DMS153 treated with DMSO at 0.1 percent for 48 hours (cell line): ENCODE data around the gene TSC1.

Experiments used
- DNase-seq: peaks from one replicate; lab custom pipeline; 2025; ENCODE audit not compliant: unreplicated experiment; lab: John Stamatoyannopoulos, UW

The TSC1 gene

DNA sequence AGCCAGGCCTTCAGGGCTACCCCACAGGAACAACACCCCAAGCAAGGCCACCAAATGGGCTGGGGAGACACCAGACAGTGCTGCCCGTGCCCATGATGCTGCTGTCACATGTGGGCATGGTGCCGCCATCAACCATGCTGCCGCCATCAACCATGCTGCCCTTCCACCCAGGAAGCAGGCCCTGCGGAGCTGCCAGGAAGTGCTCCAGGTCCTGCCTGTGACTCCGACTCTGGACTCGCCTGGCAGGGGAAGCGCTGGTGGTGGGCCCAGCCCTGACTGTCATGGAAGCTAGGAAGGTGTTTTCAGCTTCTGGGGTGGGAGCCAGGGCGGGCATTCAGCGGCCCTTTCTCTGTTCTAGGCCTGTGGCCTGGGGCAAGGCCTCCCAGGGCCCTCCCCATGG is 75.2 kb downstream of the TSC1 start:
- no peak for DNase-seq

GRCh38 chr9:132866898-132867297 is 77.5 kb downstream of the TSC1 start:
- DNase-seq: no peak

- no peak for DNase-seq
Observed at GRCh38 chr9:132864691-132865090, 79.7 kb downstream of the TSC1 start.

DNA sequence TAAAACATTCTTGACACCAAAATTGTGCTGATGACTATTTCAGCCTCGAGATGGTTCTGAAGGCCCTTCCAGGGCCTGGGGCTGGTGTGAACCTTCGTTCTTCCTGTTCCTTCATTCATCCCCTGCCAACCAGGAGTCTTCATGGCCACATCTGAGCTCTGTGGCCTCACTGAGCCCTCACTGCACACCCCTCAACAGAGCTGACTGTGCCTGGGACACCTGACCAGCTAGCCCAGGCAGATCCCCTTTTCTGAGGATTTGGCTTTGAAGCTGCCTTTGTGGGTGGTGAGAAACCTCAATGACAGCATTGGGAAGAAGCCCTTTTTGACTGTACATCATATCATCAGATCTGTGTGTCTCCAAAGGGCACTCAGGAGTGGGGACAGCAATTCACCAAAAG is 80.1 kb downstream of the TSC1 start:
- DNase-seq: no peak

DNA sequence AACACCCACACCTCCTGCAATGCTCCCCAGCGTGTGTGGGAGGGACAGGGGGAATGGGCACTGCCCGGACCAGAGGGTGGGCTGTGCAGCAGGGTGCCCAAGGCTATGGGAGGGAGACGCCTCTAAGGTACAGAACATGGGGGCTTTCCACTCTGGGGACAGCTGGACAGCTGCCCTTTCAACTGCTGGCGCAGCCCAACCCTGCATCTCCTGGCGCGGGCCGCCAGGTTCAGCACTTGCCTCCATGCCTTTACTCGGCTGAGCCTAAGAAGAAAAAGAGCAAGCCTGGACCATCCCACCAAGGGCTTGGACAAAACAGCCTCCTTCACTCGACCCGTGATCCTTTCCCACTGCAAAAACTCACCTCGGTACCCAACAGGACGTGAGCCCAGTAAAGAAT is 81.3 kb downstream of the TSC1 start:
- DNase-seq: no peak

DNA sequence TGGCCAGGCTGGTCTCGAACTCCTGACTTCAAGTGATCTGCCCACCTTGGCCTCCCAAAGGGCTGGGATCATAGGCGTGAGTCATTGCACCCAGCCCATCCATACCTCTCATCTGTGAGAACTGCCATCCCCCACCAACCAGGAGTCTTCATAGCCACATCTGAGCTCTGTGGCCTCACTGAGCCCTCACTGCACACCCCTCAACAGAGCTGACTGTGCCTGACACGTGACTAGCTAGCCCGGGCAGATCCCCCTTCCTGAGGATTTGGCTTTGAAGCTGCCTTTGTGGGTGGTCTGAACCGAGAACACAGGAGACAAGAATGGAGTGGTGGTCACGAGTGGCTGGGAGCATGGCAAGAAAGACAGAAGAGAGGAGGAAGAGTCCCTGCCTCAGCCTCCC is 81.9 kb downstream of the TSC1 start:
- DNase-seq: no peak

DNA sequence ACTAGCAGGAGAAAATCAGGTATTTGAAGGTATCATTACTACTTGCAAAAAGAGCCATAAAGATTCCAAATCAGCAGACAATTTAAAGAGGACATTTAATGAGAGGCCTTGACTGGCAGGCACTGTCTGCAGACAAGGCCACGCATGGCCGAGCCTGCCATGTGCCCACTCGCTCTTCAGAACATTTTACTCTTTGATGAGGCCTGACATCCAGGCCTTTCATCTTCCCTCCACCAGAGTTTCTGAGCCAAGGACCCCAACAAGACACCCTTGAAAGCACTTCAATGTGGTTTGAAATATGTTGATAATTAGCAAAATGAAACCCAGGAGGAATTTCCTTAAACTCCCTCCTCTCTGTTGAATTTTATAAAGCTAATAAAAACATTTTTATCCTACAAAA is 82.8 kb downstream of the TSC1 start:
- DNase-seq: no peak

DNA sequence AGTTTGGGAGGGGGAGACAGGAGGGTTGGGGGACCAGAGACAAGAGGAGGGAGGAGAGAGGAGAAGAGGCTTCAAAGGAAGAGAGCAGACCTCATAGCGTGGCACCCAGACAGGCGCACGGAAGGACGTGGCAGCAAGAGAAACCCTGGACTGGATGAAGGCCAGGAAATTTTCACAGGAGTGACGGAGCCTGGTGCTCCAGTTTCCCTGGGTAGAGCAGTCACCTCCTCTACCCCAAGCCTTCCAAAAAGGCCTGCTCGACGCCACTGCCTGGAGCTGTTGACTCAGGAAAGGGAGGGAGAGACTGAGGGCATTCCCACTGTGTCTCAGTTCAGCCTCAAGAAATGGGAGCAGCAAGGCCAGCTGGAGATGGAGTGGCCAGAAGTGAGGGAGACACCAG is 85.7 kb downstream of the TSC1 start:
- no peak for DNase-seq

GRCh38 chr9:132857616-132858342 is 86.6 kb downstream of the TSC1 start:
- no peak for DNase-seq

GRCh38 chr9:132857031-132857430 is 87.4 kb downstream of the TSC1 start:
- DNase-seq: no peak

DNA sequence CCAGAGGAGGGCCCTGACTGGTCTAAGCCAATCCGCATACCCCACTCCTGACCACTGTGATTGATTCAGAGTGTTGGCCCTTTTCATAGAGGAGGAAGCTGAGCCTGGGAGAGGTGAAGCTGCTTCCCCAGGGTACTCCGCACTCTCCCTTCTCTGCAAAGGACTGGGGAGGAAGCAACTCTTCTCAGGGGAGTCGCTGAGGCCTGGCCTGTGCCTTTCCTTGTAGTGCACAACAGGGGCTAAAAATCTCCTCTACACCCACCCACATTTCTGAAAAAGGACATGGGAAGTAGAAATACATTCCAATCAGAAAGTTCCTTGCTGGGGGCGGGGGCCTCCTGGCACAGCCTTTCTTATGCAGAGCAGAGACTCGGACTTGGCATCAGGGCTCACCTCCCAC is 88.5 kb downstream of the TSC1 start:
- DNase-seq: no peak

DNA sequence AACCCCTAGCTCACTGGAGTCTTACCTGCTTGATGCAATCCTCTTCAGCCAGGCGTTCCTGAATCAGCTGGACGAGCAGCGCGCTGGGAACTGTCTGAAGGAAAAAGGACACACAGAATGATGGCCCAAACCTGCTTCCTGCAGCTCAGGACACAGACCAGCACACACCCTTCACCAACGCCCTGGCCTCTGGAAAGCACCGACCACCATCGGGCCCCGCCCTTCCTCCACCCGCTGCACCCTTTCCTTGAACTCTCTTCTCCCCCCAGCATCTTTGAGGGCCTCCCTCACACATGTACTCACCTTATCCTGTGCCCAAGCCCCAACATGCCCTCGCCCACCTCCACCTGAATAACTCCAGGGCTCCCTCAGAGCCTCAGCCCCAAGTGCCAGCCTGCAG is 89.6 kb downstream of the TSC1 start:
- DNase-seq: no peak

DNA sequence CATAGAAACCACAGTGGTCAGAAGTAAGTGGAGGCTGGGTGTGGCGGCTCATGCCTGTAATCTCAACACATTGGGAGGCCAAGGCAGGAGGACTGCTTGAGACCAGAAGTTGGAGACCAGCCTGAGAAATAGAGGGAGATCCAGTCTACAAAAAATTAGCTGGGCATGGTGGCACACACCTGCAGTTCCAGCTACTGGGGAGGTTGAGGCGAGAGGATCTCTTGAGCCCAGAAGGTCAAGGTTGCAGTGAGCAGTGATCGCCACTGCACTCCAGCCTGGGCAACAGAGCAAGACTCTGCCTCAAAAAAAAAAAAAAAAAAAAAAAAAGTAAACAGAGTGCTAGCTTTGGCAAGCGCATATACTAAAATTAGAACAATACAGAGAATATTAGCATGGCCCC is 90.9 kb downstream of the TSC1 start:
- DNase-seq: no peak

DNA sequence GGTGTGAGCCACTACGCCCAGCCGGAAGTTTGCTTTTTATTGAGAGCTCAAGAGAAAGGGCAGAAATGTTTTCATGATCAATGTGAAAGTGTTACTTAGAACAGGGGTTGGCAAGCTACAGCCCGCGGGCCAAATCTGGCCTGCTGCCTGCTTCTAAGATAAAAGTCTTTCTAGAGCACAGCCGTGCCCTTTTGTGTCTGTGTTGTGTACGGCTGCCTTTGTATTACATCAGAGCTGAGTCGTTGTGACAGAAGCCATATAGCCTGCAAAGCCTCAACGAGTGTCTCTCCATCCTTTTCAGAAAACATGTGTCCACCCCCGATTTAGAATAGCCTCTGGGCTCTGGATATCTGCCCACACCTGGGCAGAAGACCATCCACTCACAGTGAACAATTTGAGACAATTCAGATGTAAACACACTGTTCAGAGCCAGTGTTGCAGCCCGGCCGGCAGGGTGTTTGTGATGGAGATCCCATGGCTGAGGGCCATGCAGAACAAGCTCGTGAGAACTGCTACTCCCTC is 95.2 kb downstream of the TSC1 start:
- no peak for DNase-seq

GRCh38 chr9:132846918-132847515 is 97.4 kb downstream of the TSC1 start:
- no peak for DNase-seq

DNA sequence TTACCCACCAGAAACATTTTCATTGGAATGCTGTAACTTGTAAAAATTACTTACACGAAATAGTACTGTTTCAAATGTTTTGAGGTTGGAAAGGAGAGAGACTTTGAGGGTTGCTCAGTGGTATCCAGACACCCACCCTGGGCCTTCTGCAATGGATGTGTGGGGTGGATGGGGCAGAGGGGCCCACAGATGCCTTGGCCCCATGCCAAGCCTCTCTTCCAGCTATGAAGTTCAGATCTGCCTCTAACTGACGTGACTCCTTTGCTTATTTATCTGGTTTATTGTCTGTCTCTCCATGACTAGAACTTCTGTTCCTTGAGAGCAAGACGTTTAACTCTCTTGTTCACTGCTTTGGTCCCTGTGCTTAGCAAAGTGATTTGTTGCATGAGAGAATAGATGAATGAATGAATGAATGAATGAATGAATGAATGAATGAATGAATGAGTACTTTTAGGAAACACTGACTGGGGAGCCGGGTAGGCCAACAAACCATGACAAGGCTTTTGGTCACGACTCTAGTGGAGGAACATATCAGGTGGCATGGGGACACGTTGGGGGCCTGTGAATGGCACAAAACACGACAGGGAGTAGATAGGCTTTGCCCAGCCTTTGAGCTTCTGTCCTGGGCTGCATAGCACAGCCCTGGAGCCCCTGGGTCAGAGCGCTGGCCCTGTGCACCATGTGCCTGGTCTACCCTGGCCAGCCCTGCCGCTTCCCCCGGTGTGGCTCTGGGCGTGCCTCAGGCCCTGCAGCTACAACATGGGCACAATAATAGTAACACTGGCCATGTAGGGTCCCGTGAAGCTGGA is 98.1 kb downstream of the TSC1 start:
- no peak for DNase-seq

DNA sequence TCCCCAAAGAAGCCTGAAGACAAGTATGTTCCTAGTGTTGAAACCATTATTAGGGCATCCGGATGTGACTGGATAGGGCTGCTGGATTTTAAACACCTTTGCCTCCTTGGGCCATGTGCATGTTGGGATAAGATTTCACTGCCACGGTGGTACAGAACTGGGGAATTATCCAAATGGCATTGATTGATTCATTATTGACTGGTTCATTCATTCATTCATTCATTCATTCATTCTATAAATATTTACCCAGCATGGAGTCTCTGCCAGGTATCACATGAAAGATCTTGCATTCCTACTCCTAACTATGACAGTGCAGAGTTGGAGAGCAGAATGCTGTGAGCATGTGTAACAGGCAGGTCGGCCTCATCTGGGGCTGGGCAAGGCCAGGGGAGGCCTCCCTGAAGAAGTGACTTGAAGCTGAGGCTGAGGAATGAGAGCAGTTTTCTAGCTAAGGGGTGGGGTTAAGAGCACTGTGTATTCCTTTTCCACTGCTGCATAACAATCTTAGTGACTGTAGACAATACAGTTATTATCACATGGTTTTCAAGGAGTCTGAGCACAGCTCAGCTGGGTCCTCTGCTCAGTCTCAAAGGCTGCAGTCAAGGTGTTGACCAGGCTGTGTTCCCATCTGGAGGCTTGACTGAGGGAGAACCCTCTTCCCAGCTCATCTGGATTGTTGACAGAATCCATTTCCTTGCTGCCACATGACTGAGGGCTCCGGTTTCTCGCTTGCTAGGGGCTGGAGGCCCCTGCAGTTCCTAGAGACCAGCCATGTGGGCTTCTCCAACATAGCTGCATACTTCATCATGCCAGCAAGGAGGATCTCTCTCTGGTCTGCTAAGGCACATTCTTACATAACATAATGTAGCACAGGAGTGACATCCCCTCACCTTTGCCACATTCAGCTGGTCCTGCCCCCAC is 102.0 kb downstream of the TSC1 start:
- DNase-seq: no peak
